Amniotic stem cell (primary cell): ENCODE measurements around the gene KHDC1L.
A peak's percentile ranks its signal among the peaks of the same experiment; 100 is the strongest.
"Not testable (repeated sequence)": the region's sequence is repeated elsewhere in the genome, so short reads cannot be mapped to it uniquely, and the experiment has no call there.

ENCODE experiments used
- DNase-seq: peaks from one replicate; lab custom pipeline; 2025; lab: John Stamatoyannopoulos, UW

KHDC1L gene, protein sequence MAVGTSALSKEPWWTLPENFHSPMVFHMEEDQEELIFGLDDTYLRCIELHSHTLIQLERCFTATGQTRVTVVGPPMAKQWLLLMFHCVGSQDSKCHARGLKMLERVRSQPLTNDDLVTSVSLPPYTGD

GRCh38 chr6:73225396-73225795 is at the start of gene KHDC1L:
KHDC1L (minus strand) TSS chr6:73225496; CDS start chr6:73225408, 88 bp downstream.
- DNase-seq = no peak

DNA sequence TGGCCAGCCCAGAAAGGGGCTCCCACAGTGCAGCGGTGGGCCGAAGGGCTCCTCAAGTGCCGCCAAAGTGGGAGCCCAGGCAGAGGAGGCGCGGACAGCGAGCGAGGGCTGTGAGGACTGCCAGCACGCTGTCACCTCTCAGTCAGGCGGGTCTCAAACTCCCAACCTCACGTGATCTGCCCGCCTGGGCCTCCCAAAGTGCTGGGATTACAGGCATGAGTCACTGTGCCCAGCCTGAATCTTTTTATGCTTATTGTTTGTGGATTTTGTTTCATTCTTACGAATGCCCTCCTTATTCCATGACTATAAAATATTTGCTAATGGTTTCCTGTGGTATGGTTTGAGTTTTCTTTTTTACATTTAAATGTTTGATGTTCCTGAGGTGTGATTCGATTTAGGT is 44.0 kb upstream of the KHDC1L start:
- not testable (repeated sequence) for DNase-seq

GRCh38 chr6:73268896-73269295 is 43.6 kb upstream of the KHDC1L start:
- DNase-seq = not testable (repeated sequence)

GRCh38 chr6:73264446-73264845 is 39.1 kb upstream of the KHDC1L start:
- DNase-seq = no peak

- no peak for DNase-seq
These were observed 38.2 kb upstream of the KHDC1L start for GRCh38 chr6:73263570-73263909.

GRCh38 chr6:73262671-73263569 is 37.6 kb upstream of the KHDC1L start, which contains the start of gene KHDC1:
KHDC1 (minus strand) TSS chr6:73263196; CDS start chr6:73242517, 20,679 bp downstream.
- DNase-seq = no peak

- no peak for DNase-seq
These were observed 33.4 kb upstream of the KHDC1L start for GRCh38 chr6:73258721-73259120.

GRCh38 chr6:73254323-73254722 is 29.0 kb upstream of the KHDC1L start:
- not testable (repeated sequence) for DNase-seq

- DNase-seq = no peak
These were observed 27.4 kb upstream of the KHDC1L start for GRCh38 chr6:73252703-73253102.

GRCh38 chr6:73250016-73250415 is 24.7 kb upstream of the KHDC1L start:
- DNase-seq = no peak

DNA sequence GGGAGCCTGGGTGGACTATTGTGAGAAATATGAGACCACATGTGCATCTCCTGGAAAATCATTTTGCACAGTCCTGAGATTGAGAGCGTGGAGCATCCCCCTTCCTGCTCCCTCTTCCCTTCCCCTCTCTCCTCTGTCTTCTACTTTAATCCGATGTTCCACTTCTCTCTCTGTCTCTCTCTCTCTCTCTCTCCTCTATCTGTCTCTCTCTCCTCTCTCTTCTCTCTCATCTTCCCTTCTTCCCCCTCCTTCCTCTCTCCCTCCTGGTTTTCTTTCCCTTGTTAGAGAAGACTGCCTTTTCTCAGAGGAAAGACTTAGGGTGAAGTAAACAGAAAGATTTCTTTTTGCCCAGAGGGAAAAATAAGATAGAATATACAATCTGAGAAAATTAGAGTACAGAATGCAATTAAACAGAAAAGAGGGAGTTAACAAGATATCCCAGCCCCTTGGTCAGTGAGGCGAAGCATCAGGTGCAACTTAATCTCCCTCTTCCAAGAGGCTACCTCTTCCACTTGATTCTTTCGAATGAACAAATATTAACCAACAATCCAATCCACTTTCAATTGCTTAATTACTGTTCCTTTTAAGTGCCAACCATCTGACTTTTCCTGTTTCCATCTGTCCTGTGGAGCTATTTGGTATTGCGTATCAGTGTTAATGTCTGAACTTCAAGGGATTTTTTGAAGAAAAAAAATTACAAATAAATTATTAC is 23.1 kb upstream of the KHDC1L start:
- no peak for DNase-seq

DNA sequence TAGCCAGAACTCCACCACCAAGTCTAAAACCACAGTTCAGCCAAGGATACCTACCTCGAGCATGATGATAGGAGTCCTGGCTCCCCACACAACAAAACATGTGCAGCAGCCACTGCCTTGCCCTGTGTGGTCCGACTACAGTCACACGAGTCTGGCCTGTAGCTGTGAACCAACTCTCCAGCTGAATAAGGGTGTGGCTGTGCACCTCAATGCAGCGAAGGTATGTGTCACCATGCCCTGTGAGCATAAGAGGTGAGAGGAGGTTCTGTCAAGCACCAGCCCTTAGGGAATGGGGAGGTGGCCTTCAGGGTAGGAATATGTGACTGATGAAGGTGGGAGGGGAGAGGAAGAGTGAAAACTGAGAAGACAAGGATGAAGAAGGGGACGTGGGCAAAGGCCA is 16.7 kb upstream of the KHDC1L start:
- DNase-seq = no peak

- no peak for DNase-seq
These were observed 15.4 kb upstream of the KHDC1L start for GRCh38 chr6:73240730-73241129.

DNA sequence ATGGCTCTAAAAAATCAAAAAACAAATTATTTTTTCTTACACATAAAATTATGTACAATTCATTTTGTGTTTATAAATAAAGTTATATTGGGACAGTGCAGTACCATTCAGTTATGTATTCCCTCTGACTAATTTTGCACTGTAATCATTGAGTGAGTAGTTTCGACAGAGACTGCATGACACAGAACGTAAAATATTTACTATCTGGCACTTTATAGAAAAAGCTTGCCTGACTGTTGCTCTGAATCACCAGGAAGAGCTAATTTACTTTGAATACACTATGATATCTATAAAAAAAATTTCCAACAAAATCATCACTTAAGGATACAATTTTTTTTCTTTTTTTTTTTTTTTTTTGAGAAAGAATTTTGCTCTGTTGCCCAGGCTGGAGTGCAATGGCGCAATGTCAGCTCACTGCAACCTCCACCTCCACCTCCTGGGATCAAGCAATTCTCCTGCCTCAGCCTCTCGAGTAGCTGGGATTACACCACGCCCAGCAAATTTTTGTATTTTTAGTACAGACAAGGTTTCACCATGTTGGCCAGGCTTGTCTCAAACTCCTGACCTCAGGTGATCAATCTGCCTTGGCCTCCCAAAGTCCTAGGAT is 11.0 kb upstream of the KHDC1L start:
- DNase-seq = peak; percentile 76

DNA sequence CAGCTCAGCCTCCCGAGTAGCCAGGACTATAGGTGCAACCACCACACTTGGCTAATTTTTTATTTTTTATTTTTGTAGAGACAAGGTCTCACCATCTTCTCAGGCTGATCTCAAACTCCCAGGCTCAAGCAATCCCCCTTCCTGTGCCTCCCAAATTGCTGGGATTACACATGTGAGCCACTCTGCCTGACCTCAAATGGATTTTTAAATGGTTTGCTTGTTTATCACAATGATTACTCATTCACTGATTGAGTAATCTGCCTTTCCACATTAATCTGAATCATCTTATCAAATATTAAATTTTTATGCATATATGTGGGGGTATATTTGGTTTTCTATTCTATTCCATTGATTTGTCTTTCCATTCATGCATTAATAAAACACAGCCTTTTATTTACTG is 9.4 kb upstream of the KHDC1L start:
- peak; percentile 2 for DNase-seq

DNA sequence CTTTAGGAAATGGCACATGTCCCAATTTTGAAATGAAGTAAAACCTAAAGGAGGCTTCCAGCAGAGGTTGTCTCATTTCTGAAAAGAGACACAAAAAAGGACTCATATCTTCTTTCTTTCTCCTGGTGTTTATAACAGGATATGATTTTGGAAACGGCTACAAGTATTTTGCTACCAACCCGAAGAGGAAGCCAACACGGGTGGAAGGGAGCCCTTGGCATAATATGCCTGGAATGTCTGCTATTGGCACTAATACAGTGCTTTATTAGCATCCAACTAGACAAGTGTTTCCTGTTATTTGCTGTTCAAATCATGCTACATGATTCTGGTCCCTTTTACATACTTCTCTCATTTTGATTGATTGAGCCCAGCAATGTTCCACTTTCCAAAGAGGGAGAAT is 8.7 kb upstream of the KHDC1L start:
- not testable (repeated sequence) for DNase-seq

DNA sequence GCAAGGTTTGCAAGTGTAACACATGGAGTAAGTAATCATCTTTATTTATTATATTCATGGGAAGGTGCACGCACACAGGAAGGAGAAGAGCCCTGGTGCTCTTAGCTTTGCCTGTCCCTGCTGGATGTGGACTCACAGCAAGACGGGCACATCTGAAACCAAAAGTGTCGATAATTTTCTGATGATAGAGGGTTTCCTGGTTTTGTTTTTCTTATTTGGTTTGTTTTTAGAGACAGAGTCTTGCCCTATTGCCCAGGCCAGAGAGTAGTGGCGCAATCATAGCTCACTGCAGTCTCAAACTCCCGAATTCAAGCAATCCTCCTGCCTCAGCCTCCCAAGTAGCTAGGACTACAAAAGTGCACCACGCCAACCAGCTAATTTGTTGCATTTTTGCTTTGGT is 7.8 kb upstream of the KHDC1L start:
- no peak for DNase-seq

DNA sequence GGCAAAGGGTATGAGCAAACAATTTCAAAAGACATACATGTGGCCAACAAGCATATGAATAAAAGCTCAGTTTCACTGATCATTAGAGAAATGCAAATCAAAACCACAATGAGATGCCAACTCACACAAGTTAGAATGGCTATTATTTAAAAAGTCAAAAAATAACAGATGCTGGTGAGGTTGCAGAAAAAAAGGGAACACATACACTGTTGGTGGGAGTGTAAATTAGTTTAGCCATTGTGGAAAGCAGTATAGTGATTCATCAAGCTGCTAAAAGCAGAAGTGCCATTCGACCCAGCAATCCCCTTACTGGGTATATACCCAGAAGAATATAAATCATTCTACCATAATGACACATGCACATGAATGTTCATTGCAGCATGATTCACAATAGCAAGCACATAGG is 6.7 kb upstream of the KHDC1L start:
- no peak for DNase-seq

GRCh38 chr6:73227606-73228255 is 2.4 kb upstream of the KHDC1L start:
- DNase-seq = no peak

DNA sequence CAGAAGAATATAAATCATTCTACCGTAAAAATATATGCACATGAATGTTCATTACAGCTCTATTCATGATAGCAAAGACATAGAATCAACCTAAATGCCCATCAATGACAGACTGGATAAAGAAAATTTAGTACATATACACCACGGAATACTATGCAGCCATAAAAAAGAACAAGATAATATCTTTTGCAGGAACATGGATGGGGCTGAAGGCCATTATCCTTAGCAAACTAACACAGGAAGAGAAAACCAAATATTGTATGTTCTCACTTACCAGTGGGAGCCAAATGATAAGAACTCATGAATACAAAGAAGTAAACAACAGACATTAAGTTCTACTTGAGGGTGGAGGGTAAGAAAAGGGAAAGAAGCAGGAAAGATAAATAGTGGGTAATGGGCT is 8.4 kb downstream of the KHDC1L start:
- DNase-seq = no peak

GRCh38 chr6:73209117-73209516 is 16.2 kb downstream of the KHDC1L start:
- no peak for DNase-seq

DNA sequence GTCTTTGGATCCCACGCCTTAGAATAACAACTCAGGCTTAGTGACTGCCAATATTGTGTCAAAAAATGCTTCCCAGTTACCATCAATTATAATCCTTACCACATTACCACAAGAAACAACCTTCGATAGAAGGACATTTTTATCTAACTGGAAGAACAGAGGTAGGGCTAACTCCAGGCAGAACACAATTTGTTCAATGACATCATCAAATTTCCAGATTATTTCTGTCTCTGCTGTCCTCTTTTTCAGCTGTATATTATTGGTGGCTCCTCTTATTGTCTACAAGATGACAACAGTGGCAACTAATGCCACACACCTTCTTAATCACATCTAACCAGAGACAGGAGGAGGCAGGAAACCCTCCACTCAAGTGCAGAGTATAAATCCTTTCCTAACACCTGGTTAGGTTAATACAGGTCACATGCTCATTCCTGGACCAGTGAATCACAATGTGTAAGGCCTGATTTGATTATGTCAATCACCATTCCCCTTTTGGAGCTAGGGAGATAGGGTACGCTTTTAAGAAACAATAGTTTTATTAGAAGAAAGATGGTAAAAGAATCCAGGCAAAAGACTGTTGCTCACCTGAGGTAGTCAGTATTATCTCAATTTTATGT is 18.0 kb downstream of the KHDC1L start:
- no peak for DNase-seq
